GM18858 (cell line): ENCODE data around the gene ADAMTS15.
"Not testable (repeated sequence)": the region's sequence is repeated elsewhere in the genome, so short reads cannot be mapped to it uniquely, and the experiment has no call there.

ENCODE experiments used
- ATAC-seq: cut with Tn5 transposase; IDR thresholded peaks from one replicate; pipeline ENCODE4 v1.9.1; 2021; ENCODE audit not compliant: unreplicated experiment

ADAMTS15 gene

DNA sequence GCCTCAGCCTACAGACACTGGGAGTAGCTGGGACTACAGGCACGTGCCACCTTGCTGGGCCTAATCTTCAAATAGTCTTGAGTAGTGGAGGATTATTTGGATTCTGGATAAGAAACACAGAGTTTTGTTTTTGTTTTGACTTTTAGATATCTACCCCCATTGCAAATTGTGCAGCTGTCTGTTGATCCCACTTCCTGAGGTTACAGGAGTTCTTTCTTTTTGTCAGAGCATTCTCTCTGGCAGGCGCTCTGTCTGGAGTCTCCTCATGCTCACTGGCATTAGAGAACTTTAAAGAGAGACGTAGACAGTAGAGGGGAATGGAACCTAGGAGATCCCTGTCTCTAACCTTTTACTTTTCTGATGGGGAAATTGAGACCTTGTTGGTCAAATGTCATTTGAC is 12.3 kb upstream of the ADAMTS15 start:
- ATAC-seq, result no peak

DNA sequence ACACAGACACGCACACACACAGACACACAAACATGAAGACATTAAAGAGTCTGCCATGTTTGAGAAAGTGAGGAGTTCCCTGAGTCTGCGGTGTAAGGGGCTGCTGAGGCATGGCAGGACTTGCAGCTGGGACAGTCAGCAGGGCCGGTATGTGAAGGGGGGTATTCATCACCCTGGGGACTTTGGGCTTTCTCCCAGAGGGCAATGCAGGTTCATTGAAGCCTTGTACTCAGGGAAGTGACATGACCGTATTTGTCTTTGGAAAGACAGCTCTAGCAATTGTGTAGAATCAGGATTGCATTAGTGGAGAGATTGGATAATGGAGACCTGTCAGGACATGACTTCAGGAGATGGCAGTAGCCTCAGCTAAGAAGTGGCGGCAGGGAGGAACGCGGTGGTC is 10.6 kb upstream of the ADAMTS15 start:
- ATAC-seq, result no peak

DNA sequence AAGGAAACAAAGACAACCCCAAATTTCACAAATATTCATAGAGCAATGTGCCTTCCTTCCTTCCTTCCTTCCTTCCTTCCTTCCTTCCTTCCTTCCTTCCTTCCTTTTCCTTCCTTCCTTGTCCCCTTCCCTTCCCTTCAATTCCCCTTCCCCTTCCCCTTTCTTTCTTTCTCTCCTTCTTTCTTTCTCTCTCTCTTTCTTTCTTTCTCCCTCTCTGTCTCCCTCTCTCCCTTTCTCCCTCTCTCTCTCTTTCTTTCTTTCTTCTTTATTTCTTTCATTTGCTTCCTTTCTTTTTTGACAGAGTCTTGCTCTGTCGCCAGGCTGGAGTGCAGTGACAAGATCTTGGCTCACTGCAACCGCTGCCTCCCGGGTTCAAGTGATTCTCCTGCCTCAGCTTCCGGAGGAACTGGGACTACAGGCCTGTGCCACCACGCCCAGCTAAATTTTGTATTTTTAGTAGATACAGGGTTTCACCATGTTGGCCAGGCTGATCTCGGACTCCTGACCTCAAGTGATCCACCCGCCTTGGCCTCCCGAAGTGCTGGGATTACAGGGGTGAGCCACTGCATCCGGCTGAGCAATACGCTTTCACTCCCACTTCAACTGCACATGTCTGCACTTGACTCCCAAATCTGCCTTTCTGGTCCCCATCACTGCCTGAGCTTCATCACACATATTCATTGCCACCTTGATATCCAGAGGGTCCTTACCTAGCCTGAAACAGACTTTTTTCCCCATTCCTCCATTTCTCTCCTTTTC is 9.9 kb upstream of the ADAMTS15 start:
- ATAC-seq, result not testable (repeated sequence)

DNA sequence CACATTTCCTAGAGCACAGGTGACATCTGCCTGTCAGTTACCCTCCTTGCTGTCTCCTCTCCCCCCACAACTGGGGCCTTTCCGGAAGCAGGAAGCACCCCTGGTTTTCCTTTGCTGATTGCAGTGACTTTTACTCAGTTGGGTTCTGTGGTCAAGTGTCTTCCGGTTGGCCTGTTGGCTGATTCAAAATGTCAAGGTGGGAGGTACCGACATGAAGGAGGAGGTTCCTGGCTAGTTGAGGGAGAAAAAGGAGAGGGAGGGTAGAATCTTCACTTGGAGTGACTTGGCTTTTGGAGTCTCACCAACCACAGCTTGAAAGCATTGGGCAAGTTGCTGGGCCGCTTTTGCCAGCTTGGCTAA is 9.3 kb upstream of the ADAMTS15 start:
- no peak for ATAC-seq

DNA sequence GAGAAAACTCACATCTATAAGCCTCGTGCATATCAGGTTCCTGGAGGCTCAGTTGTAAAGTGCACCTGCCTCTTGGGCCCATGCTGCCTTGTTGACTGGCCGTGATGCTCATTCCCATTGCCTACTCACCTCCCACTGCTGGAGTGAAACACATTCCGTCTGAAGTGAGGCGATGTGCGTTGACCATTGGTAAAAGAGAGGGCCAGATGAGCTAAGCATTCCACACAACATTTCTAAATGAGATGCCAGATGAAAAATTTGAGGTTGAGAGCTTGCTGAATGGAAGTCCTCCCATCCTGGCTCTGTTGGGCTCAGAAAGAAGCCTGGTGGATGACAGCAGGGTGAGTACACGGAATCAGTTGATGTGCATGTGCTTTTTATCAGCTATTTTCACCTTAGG is 8.6 kb upstream of the ADAMTS15 start:
- ATAC-seq, result no peak

DNA sequence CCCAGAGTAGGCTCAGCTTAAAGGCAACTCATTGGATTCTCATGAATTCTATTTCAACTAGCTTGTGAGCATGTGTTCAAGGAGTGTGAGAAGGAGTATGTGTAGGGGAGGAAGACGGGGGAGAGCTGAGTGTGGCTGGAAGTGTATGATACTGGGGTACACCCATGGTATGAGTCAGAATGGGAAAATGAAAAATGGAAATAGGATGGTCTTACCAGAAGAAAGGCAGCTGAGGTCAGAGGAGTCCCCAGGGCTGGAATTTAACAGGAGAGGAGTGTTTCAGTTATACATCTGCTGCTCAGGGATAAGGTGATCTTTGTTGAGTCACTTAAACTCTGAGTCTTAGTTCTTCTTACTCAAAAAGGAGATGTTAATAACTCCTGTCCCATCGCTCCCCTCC is 6.7 kb upstream of the ADAMTS15 start:
- no peak for ATAC-seq

DNA sequence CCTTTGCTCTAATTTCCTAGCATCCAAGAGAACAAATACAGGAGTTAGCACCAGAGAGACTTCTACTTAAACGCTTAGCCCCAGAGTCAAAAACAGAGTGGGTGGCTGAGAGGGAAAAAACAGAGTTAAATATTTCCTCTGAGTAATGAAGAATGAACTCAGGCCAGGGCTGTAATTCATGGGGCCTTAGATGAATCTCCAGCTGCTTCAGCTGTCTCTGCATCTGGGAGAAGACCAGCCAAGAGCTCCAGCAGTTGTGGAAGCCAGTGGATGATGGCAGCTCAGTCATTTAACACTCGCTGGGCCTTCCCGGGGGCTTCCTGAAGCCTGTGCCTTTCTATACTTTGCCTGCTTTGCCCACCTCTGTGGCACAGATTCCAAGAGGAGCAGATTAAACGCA is 5.7 kb upstream of the ADAMTS15 start:
- no peak for ATAC-seq

DNA sequence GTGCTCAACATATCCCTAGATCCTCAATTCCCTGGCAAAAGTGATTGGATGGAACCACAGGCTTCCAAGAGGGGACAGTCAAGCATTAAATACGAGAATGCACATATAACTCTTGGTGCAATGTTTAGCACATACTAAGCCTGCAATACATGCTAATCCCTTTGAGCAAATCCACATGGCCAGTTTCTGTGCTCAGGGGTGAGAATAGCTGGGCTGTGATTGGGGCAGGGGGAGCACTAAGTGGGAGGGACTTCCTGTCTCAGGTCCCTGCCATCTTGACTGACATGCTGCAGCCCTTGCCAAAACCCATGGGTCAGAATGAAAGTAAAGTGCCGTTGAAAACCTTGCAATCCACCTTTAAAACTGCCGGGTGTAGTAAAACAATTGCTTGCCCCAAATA is 2.7 kb upstream of the ADAMTS15 start:
- ATAC-seq, result no peak

DNA sequence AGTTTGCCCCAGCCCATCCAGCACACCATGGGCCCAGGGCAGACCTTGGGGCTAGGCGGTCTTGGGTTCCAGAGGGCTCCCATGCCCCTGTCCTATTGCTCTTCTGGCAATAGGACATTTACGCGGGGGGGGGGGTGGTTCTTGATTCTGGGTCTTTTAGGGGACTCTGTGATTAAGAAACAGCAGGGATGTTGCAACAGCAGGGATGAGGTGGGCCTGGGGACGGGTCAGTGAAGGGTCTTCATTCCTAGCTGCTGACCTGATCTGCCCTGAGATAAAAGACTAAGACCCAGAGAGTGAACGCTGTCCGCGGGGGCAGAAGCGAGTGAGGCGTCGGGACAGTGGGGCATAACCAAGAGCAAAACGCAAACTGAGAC is 418 bp upstream of the ADAMTS15 start:
- no peak for ATAC-seq

DNA sequence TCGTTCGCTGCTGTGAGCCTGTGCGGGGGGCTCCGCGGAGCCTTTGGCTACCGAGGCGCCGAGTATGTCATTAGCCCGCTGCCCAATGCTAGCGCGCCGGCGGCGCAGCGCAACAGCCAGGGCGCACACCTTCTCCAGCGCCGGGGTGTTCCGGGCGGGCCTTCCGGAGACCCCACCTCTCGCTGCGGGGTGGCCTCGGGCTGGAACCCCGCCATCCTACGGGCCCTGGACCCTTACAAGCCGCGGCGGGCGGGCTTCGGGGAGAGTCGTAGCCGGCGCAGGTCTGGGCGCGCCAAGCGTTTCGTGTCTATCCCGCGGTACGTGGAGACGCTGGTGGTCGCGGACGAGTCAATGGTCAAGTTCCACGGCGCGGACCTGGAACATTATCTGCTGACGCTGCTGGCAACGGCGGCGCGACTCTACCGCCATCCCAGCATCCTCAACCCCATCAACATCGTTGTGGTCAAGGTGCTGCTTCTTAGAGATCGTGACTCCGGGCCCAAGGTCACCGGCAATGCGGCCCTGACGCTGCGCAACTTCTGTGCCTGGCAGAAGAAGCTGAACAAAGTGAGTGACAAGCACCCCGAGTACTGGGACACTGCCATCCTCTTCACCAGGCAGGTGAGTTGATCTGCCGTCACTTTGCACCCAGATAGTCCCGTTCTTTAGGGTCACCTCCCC is 1.0 kb downstream of the ADAMTS15 start:
- no peak for ATAC-seq

DNA sequence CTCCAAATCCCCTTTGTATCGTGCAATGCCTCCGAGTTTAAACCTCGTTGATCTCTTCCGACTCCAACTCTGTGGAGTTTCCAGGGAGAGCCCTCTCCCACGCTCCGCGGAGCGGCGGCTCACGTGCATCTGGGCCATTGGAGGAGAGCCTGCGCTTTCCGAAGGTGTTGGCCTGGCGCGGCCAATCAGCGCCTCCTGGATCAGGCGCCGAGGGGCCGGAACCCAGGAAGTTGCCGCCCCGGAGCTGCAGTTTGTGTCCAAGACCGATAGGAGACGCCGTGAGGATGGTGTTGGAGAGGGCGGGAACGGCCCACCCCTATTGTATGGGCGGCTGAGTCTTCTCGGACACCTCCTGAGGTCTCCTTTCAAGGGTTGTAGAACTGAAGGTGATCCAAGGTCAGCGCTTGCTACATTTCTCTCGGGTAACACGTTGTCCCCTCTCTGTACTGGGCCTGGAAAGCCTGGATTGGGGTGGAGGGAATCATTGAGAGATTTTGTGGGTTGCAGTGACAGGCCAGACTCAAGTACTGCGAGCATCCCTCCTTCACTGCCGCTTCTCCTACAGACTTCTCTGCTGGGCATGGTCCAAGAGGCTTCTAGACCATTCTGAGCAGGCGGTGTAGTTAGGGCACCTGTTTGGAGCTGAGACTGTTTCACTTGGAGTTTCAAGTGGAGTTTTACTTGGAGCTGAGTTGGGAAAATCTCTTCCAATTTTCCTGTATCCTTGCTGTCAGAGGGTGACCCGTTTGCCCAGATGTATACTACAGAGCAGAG is 1.7 kb downstream of the ADAMTS15 start:
- ATAC-seq, result no peak

DNA sequence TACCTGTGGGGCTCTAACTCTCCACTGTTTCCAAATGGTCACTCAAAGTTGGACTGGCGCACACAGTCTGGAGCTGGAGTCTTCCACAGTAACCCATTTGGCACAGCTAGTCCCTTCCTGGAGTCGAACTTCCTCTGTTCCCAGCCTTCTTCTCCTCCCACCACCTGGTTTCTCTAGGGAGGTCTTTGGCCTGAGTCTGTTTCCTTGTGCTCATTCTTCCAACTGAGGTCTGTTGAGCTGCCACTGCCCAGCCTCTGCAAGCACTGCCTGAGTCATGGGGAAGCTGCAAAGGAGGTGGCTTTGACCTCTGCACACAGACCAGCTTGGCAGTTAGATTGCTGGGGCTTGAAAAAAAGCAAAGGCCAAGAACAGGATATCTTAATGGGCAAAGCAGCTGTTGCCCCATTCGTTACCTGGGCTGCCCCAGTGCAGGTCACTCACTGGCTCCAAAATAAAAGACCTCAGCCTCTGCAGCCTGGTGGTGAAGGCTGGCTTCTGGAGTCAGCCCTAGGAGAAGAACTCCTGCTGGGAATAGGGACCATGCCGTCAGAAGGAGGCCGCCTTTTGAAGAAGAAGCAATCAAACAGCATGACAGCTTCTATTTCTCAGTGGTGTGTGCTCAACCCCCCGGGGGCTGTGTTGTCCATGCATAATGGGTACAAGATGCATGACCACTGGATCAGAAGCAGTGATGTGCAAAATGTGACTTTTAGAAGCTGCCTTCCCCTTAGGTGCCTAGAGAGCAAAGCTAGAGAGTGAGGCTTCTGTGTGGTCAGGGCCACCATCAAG is 3.0 kb downstream of the ADAMTS15 start:
- no peak for ATAC-seq

DNA sequence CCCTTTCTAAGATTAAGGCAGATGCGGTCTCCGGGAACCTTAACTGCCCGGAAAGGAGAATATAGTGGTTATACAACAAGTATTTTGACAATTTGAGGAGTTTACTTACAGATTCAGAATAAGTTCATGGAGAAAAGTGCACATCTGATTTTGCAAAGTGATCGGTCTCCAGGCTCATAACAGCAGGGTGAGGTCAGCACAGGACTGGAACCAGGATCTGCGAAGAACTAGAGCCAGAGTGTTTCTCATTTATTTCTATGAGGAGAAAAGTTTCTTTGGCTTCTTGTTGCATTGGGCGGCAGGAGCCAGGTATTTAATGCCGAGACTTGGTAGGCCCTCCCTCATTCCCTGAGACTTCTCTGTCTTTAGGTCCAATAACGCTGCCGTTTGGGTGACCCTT is 3.7 kb downstream of the ADAMTS15 start:
- ATAC-seq, result no peak

DNA sequence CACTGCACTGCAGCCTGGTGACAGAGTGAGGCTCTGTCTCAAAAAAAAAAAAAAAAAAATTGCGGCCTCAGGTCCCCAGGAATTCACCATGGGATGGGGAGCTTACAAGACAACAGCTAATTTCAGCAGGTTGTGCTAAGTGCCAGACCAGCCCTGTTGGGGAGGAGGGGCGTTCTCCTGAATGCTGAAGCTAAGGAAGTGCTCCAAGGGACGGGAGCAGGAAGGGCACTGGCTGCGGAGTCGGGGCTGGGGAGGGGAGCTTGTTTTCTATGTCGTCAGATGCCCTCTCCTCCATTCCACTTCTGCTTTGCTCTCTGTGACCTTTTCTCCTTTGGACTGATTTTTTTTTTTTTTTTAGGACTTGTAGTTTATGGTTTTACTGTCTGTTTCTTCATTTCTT is 4.5 kb downstream of the ADAMTS15 start:
- no peak for ATAC-seq

DNA sequence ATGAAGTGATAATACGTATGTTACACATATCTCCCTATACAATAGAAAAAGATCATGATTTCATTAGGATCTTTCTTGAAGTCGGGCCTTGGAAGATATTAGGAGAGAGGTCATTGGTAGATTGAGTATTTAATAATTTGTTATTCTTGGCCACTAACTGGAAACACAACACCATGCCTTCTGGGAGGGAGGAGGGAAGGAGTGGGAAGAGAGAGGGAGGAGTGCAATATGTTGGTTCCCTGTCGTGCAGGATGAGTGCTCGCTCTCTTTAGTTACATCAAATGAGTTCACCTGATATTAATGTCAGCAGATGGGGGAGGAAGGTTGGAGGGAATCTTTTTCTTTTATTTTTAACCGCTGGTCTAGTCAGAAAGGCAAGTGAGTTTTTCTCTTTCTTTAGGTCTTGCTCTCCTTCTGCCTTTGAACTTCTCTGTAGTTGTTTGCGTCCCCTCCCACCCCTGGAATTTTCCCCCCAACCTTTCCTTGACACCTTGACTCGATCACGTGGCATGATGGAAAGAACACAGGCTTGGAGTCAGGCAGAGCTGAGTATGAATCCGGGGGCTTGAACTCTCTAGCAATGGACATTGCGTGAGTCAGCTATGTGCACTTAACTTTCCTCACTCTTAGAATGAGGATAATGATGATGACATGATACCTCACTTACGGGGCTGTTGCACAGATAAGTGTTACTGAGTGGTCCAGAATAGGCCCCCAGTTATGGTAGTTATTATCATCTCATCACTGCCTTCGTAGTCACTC is 6.2 kb downstream of the ADAMTS15 start:
- ATAC-seq, result no peak

DNA sequence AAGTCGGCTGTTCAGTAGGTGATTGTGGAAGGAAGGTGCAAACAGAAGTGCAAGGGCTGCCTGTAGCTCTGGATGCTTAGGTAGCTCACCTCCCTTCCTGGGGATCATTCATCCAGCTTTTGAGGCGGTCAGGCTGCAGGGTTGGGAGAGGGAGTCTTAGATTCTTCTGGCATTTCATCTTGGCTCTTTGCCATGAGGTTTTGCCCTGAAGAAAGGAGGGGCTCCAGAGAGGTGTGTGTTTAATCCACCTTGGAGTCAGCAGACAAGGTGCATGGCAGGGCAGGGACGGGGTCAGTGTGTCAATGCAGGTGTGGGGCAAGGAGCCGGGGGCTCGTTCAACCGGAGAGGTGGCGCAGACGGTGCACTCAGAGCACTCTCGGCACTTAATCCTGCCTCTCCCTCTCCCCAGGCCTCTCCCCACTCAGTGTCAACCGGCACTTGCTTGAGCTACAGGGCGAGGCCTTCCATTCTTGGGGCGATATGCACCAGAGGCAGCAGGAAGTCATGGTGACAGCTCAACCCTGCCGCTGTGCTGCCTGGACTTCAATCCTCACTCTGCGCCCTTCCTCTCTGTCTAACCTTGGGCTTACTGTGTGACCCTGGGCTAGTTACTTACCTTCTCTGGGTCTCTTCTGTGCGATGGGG is 7.2 kb downstream of the ADAMTS15 start:
- no peak for ATAC-seq

DNA sequence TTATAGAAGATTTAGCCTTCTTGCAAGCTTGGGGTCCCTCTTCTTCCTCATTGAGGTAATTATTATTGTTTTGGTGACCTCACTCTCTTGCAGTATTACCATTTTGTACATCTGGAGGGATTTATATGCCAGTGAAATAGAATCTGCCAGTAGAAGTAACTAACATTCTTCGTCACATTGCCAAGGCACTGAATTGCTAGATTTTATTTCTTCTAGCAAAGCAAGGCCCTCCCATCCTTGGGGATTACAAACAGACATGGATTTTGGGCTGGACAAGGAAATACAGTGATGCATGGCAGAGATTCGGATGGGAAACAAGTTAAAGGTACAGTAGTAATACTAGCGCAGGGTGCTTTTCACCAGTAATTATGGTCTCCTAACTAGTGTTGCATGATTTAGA is 7.8 kb downstream of the ADAMTS15 start:
- no peak for ATAC-seq

DNA sequence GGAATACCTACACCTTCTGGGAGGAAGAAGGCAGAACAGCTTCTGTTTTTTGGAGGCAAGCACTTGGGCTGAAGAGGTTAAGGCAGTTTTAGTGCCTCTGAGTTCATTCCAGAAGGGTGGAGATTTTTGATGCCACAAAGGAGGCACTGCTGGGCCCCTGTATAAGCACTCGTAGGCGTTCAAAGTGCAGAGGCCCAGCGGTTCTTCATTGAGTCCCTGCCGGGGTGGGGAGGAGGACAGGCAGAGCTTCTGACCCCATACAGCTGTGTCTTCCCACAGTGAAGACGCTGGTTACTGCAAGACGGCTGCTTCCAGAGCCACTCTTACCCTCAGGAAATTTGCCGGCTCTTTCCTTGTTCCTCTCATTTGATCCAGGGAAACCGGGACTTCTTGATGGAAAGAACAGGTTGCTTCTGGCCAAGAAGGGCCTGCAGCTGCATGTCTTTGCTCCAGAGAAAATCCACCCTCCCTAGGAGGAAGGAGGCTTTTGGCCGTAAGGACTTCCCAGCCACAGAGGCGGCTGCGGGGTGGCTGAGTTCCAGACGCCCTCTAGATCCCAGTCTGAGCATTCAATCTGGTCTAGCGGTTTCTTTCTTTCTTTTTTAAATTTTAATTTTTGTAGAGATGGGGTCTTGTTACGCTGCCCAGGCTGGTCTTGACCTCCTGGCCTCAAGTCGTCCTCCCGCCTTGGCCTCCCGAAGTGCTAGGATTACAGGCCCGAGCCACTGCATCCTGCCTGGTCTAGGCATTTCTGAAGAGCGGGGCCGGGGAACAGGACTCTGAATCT is 9.4 kb downstream of the ADAMTS15 start:
- ATAC-seq, result no peak

DNA sequence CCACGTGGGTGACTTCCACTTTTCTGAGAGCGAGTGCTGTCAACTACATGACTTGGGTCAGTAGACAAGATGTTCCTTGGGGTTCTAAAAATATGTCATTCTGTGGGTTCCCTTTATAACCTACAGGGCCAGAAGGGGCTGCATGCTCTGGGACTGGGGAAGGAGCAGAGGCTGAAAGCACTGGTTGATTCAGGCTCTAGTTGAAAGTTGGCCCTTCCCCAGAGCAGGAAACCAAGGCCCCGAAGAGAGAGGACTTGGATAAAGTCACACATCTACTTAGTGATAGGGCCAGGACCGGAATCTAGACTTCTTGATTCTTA is 9.9 kb downstream of the ADAMTS15 start:
- ATAC-seq, result no peak

DNA sequence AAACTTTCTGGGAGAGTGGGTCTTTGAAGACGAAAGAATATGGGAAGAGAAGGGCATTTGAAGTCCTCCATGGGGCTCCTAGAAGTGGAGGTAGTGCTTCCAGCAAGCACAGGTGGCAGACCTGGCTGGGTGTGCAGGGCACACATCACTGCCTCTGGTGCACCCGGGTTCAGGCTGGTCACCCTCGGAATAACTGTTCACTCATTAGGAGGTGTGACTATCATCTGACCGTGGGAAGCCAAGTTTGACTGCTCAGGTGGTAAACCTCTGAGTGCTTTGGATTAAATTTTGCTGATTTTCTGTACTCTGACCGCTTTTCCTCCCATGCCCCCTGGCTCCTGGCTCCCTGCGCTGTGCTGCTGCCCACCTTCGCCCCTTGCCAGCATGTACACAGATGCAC is 11.1 kb downstream of the ADAMTS15 start:
- ATAC-seq, result no peak
